Hematopoietic multipotent progenitor cell treated with erythropoietin and hydrocortisone succinate and interleukin-3 and kit ligand, for 17 days (in vitro differentiated cells): ENCODE measurements around the gene FAM83F.

Experiments used
- DNase-seq: peaks from one replicate; pipeline ENCODE4 v3.0.0-alpha.2; 2015; ENCODE audit warnings: low spot score

The FAM83F gene

DNA sequence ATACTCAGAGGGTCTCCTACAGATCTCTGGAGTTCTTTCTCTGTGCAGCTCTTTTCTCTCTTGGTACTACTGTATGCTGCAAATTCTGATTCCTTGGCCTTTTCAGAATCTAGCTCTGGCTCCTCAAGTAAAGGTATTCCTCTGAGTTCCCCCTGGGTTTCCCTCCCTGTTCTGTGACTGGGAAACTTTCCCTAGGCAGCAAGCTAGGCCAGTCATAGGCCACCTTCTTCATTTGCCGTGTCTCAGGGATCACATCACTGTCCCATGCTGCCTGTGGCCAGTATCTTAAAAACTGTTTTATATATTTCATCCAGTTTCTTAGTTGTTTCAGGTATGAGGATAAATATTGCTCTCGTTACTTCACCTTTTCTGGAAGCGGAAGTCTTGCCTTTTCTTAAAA, 71.2 kb downstream of the FAM83F start:
- no peak for DNase-seq

DNA sequence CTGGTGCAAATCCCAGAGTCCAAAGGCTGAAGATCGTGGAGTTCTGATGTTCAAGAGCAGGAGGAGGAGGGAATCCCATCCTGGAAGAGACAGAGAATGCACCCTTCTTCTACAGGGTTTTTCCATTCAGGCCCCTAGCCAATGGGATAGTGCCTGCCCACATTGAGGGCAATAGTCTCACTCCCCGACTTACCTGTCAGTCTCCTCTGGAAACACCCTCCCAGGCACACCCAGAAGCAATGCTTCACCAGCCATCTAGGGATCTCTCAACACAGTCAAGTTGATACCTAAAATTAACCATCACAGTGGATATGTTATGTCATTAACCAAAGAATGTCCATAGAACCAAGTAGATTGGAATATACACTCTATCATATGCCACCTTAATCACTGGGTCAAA, 72.9 kb downstream of the FAM83F start:
- DNase-seq: no peak

DNA sequence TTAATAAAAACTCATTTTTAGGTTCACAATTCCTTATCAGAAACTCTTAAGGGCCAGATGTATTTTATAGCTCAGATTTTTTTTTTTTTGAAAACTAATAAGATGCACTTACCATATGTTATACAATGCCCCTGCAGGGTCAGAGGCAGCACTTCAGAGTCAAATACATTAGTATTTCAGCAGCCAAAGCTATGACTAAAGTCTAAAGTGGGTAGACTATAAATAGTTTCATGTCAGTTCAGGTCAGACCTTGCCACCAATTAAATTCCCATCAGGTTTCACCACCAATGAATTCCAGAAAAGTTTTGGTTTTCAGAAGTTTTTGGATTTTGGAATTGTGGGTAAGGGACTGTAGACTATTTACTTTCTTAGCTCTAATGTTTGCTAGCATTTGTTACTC, 75.9 kb downstream of the FAM83F start:
- DNase-seq: no peak

DNA sequence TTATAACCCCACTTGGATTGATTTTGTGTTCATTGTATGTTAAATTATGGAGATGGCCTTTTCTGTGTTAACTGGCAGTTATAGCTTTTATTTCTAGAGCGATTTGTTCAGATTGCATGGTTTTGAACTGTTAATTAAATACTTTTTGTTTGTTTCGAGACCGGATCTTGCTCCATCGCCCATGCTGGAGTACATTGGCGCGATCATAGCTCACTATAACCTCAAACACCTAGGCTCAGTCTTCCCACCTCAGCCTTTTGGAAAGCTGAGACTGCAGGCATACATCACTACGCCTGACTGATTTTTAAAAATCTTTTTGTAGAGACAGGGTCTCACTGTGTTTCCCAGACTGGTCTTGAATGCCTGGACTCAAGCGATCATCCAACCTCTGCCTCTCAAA, 77.0 kb downstream of the FAM83F start:
- no peak for DNase-seq

DNA sequence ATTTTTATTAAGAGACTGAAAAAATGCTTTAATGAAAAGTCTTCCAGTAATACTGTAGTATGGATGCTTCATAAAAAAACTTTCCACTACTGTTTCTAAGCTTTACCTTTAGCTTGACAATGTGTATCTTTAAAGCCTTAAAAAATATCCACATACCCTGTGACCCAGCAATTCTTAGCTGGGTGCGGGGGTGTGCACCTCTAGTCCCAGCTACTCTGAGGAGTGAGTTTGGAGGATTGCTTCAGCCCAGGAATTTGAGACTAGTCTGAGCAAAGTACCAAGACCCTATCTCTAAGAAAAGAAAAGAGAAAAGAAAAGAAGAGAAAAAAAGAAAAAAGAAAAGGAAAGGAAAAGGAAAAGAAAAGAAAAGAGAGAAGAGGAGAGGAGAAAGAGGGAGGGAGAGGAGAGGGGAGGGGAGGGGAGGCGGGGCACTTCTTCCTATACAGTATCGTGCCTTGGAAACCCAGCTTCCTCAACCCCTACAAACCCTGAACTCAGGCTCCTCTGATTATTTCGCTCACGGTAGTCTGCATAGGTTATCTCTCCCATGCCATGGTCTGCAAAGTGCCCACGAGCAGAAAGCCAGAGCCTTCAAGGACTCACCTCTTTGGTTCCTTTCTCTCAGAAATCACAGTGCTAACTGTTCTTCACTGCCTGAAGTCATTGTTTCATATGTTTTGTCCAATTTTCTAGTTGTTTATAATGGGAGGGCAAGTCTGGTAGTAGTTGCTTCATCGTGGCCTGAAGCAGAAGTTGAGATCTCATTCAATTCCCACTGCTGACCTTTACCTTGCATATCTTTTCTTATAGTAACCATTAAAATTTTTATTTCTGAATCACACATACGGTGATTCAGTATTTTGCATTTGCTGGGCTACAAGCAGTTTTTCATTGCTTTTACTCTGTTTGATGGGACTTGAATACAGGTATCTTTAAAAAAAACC, 82.2 kb downstream of the FAM83F start:
- DNase-seq: no peak

DNA sequence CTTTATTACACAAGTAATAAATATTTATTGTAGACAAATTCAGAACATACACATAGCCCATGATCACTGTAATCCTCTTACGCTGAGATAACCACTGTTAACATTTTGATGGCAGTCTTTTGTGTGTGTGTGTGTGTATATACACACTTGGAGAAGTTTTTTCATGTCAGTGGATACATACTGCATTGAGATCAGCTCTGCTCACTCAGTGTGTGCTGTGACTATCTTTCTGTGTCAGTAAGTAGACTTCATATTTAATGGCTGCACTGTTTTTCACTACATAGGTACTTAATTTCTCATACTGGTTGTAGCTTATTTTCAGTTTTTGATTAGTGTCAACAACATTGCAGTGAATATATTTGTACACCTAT, 82.9 kb downstream of the FAM83F start:
- no peak for DNase-seq

DNA sequence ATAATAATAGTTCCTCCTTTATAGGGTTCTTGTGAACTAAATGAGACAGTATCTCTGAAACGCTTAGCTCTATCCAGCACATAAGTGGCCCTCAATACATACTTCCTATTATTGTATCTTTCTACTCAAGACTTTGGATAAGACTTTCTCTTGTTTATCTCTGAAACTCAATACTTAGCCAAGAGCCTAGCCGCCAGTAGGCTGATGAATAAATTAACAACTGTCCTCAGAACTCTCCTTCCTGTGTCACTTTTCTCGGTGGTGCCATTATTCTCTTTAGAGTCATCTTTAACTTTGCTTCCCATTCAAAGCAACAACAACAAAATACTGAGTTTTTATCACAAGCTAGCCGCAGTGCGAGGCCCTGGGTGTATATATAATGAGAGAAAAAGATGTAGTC, 86.9 kb downstream of the FAM83F start:
- no peak for DNase-seq

DNA sequence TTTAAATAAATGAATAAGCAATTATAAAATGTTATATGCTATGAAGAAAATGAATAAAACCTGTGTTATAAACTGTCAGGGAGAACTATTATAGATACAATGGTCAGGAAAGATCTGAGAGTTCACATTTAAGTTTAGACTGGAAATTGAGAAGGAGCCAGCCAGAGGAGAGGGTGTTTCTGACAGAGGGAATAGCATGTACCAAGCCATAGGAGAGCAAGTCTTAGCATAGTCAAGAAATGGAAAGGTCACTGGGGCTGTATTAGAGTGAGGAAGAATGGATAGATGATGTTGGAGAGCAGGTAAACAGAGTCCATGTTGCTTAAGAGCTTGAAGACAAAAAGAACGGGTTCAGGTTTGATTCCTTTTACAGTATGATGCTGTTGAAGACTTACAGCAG, 87.4 kb downstream of the FAM83F start:
- no peak for DNase-seq

DNA sequence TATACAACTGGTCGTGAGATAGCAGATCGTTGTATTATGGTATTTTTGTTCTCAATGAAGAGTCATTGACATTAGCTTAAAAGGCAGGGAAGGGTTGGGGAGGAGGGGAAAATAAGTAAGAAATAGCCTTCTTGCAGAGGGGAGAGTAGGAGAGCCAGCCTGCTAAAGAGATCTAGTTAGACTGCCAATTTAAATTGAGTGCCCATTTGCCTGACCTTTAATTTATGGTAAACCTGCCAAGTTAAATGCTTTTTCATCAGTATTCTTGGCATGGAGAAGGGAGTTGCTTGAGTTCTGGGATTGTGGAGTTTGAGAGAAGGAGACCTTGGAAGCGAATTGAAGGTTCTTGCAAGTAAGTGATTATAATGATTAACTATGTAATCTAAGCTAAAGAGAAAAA, 89.0 kb downstream of the FAM83F start:
- DNase-seq: no peak

DNA sequence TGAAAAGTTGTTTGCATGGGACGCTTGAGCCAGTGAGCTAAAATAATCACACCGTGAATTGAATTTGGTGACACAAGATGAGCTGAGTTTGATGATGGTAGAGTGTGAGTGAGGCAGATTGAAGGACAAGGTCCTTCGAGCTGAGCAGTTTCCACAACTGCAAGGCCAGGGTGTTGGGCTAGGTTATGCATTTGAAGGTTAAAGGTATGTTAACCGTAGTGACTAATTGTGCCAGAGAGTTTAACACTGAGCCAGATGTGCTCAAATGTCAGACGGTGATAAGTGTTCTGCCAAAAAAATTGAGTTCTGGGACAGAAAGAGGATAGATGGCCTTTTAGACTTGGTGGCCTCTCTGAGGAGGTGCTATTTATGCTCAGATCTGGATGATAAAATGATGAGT, 89.5 kb downstream of the FAM83F start:
- no peak for DNase-seq

DNA sequence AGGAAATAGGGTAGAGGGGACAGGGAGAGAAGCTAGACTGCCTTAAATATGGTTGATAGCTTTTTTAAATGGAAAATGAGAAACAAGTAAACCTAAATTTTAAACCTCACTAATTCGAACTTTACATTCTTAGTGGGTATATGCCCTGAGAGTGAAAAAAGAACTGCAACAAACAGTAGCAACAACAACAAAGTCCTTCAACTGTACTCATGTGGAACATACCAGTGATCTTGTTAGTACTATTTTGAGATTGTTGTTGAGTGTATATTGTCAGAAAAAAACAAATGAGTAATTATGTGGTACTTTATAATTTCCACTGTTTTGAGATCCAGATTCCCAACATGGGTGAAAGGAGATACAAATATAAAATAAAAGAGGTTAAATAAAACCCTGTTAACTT, 94.1 kb downstream of the FAM83F start:
- no peak for DNase-seq
